HepG2 (cell line): Measurements from ENCODE around the gene ASTN2. TPM values are rescaled to one million over a fixed set of nuclear protein-coding genes. Genes with fewer than 3 reads are reported as not detected.

ENCODE experiments used
- ATAC-seq: fragments of 200-7000 bp; cut with Tn5 transposase; 3 replicates; pipeline ENCODE4 v1.9.1; 2020; ENCODE audit warnings: mild to moderate bottlenecking, moderate library complexity
- BruUV-seq: library from RNA; stranded (reverse); fragments of 400-500 nt; replicated peaks from 2 replicates; lab custom pipeline; 2021; lab: Mats Ljungman, UMichigan
- CTCF ChIA-PET: fragments of 300-600 bp; formaldehyde crosslinking; extraction: SDS; loops from one replicate; lab custom pipeline; 2021; ENCODE audit warnings: low total read pairs, inconsistent platforms, low intra/inter-chr PET ratio; lab: Yijun Ruan, JAX
- POLR2A ChIA-PET: fragments of 350-600 bp; sonication (Branson Sonifier 250); formaldehyde crosslinking; loops from one replicate; lab custom pipeline; 2020; ENCODE audit warnings: antibody characterized with exemption, inconsistent platforms; lab: Yijun Ruan, JAX
- DNase-seq: peaks from one replicate; pipeline ENCODE4 v3.0.0-alpha.2; 2015; ENCODE audit warnings: low spot score
- FAIRE-seq: peaks from 3 replicates; lab custom pipeline; 2011; peaks lifted over from hg19 to GRCh38; lab: Jason Lieb, UNC
- H2AFZ ChIP-seq: one replicate; pipeline ENCODE4 v1.6.1; 2011; ENCODE audit warnings: low read length, inconsistent platforms
- H3K27ac ChIP-seq: fragments of 300-600 bp; 3 replicates; pipeline ENCODE4 v1.8.0; 2011; ENCODE audit warnings: mixed run types, mild to moderate bottlenecking, mixed read lengths, low read length, inconsistent platforms; ENCODE audit not compliant: insufficient read depth; ENCODE audit errors: extremely low read length
- H3K27me3 ChIP-seq, 2 experiments: fragments of 200-600 bp in 1 of 2; 2 replicates in 1 of 2; 3 replicates in 1 of 2; pipeline versions ENCODE4 v1.6.0 to v1.8.0; 2011; ENCODE audit warnings: low read length in 2 of 2, mild to moderate bottlenecking in 2 of 2, moderate library complexity in 2 of 2, inconsistent platforms in 1 of 2; ENCODE audit not compliant: insufficient read depth in 2 of 2, control insufficient read depth in 1 of 2
- H3K36me3 ChIP-seq, 2 experiments: fragments of 200-600 bp in 1 of 2; replicated peaks in 1 of 2; 2 replicates in 1 of 2; 3 replicates in 1 of 2; pipeline versions ENCODE4 v1.5.1 to v1.8.0; 2011; ENCODE audit warnings: low read length in 2 of 2, inconsistent platforms in 1 of 2; ENCODE audit not compliant: insufficient read depth in 2 of 2, control insufficient read depth in 1 of 2
- H3K4me1 ChIP-seq: 2 replicates; pipeline ENCODE4 v1.5.1; 2012; ENCODE audit warnings: low read length, inconsistent platforms; ENCODE audit not compliant: insufficient read depth
- H3K4me2 ChIP-seq: 2 replicates; pipeline ENCODE4 v1.6.0; 2011; ENCODE audit warnings: low read depth, low read length, inconsistent platforms
- H3K4me3 ChIP-seq, 3 experiments: fragments of 200-600 bp in 1 of 3; sonication (generic), shearing (Covaris generic) in 1 of 3; replicated peaks in 1 of 3; 2 replicates each; pipeline ENCODE4 v1.5.1; 2011 to 2016; ENCODE audit warnings: low read length in 3 of 3, inconsistent platforms in 2 of 3, low read depth in 2 of 3, mild to moderate bottlenecking in 2 of 3, control low read depth in 1 of 3, mixed read lengths in 1 of 3; ENCODE audit not compliant: insufficient read depth in 1 of 3
- H3K79me2 ChIP-seq: one replicate; pipeline ENCODE4 v1.6.1; 2011; ENCODE audit warnings: low read length, inconsistent platforms; ENCODE audit not compliant: insufficient read depth
- H3K9ac ChIP-seq: 2 replicates; pipeline ENCODE4 v1.6.0; 2011; ENCODE audit warnings: mild to moderate bottlenecking, low read depth, low read length, inconsistent platforms; ENCODE audit not compliant: insufficient read depth
- H3K9me3 ChIP-seq: 2 replicates; pipeline ENCODE4 v1.5.1; 2012; ENCODE audit warnings: mild to moderate bottlenecking, low read length
- H4K20me1 ChIP-seq: 2 replicates; pipeline ENCODE4 v1.6.0; 2011; ENCODE audit warnings: inconsistent platforms, mild to moderate bottlenecking, low read length, moderate library complexity; ENCODE audit not compliant: insufficient read depth
- MIER2 ChIP-seq: IDR thresholded peaks from 2 replicates; pipeline ENCODE4 v1.6.1; 2016; ENCODE audit warnings: missing biosample characterization, missing genetic modification reagents
- REST ChIP-seq, 2 experiments: IDR thresholded peaks; 2 replicates each; pipeline ENCODE4 v1.6.1; 2011 to 2012; ENCODE audit warnings: low read length in 2 of 2, borderline replicate concordance in 1 of 2, low read depth in 1 of 2, mild to moderate bottlenecking in 1 of 2, moderate library complexity in 1 of 2
- SOX13 ChIP-seq, 3 experiments: fragments of 450-650 bp in 1 of 3; sonication (generic) in 1 of 3; formaldehyde crosslinking in 1 of 3; IDR thresholded peaks in 2 of 3; conservative IDR thresholded peaks in 1 of 3; 2 replicates each; pipeline versions ENCODE4 v1.5.0 to v1.6.1; 2016 to 2020; ENCODE audit warnings: antibody characterized with exemption in 1 of 3, mild to moderate bottlenecking in 1 of 3, missing compliant biosample characterization in 1 of 3, missing genetic modification reagents in 1 of 3, moderate library complexity in 1 of 3
- SPEN ChIP-seq: sonication (generic); formaldehyde crosslinking; IDR thresholded peaks from 2 replicates; pipeline ENCODE4 v1.5.1; 2020; ENCODE audit warnings: low read depth, mild to moderate bottlenecking, missing genetic modification reagents
- ZNF331 ChIP-seq: sonication (generic); formaldehyde crosslinking; IDR thresholded peaks from 2 replicates; pipeline ENCODE4 v1.4.0; 2020; ENCODE audit warnings: missing genetic modification reagents
- WGBS: methylation state at CpG from one replicate; pipeline ENCODE4 v1.1.6; 2017; ENCODE audit warnings: low lambda C conversion rate; 5-methylcytosine and 5-hydroxymethylcytosine counted together
- in situ Hi-C: cut with HindIII; loops from 2 replicates; pipeline ENCODE4 v1.10.0; 2017; ENCODE audit warnings: low pct_unique_long_range_greater_than_20kb; ENCODE audit not compliant: extremely low pct_ligation_motif_present
- intact Hi-C: fragments of 100-400 bp; cut with micrococcal nuclease; formaldehyde crosslinking; loops from one replicate; pipeline ENCODE4 v1.10.0; 2022; ENCODE audit not compliant: unreplicated experiment
- polyA plus RNA-seq, 8 experiments: library from polyadenylated mRNA; depleted of rRNA in 3 of 8; stranded (reverse) in 7 of 8; unstranded in 1 of 8; fragments of >200 nt; fragmentation: Illumina TruSeq in 4 of 8; extraction: Trizol in 4 of 8; gene quantifications; 2 replicates each; pipeline versions ENCODE4 v1.2.1 to v1.2.3, GENCODE V29; 2011 to 2016; ENCODE audit warnings: low read depth in 4 of 8, missing spikeins in 1 of 8, mixed read lengths in 1 of 8; ENCODE audit not compliant: insufficient read depth in 1 of 8
- total RNA-seq, 5 experiments: library from RNA; depleted of rRNA; stranded (reverse); fragments of >200 nt; fragmentation: Illumina TruSeq; extraction: Trizol; gene quantifications; 2 replicates each; pipeline ENCODE4 v1.2.3, GENCODE V29; 2016; ENCODE audit warnings: low read depth in 1 of 5

The ASTN2 gene
- total and polyA plus RNA-seq, 2 of the 13 experiments (the other 11 are each of a cell fraction or from before 2014, with no cell fraction given): 5.2 to 13.5 TPM

DNA sequence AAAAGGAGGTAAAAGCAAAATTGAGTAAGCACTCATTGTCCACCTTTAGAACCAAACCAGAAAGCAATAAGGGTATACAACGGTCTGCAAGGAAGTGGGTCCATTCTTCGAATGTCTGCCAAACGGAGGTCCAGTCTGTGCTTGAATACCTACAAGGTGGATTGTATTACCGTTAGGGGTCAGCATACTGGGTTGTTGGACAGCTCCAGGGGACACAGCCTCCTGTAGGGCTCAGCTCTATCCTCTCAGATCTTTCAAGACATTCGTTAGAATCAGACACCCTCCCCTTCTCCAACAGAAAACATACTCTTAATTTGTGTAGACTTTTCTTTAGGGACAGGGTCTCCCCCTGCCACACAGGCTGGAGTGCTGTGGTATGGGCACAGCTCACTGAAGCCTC is 5.5 kb downstream of the ASTN2 start:
- intact Hi-C loops: no loop called here
- in situ Hi-C loops: loop anchor here (25.0 kb wide), 1 partner anchor 672 kb away; no protein-coding TSS in a partner anchor
- CTCF ChIA-PET: no interaction called here

More for the DNA sequence above, 5.5 kb downstream of the ASTN2 start:
- peak; percentile 27; the same call in 1 of the 3 replicates for ATAC-seq
- no peak for FAIRE-seq
- Histone ChIP-seq H3K27ac (no peak overlapping the region), H3K36me3 (no peaks in the 10 kb centered on the region)
- TF ChIP-seq SPEN: no peak
- TF ChIP-seq MIER2 (CRISPR knock-in tag): peak; percentile 89
- TF ChIP-seq SOX13 (IDR thresholded peaks at IDR 0.05): no peak
- TF ChIP-seq SOX13 (CRISPR knock-in tag; conservative IDR thresholded peaks at IDR 0.05 in 1 of 2, IDR thresholded peaks at IDR 0.05 in 1 of 2): no peak
- TF ChIP-seq REST (IDR thresholded peaks at IDR 0.05; ENCODE audit: borderline replicate concordance in 1 of 2, low read depth in 1 of 2, low read length in 2 of 2): peak; percentile 32 to 90
- no peak for TF ChIP-seq ZNF331 (CRISPR knock-in tag)
- TF ChIP-seq, all 625 proteins: peak for 2
- 19% methylated on average over 5 of the region's 5 CpGs for WGBS
- H4K20me1 ChIP-seq: no peaks in the 10 kb centered on the region
- no peak overlapping the region for H2AFZ ChIP-seq
- no peaks in the 10 kb centered on the region for H3K4me1 ChIP-seq
- POLR2A ChIA-PET: no interaction called here
- H3K9me3 ChIP-seq: no peaks in the 10 kb centered on the region
- no peak overlapping the region for H3K4me2 ChIP-seq
- H3K4me3 ChIP-seq: no peak overlapping the region
- H3K27me3 ChIP-seq: peaks cover 3 to 18% of the 10 kb centered on the region in 2 experiments; a peak in 4 of 5 replicates
- DNase-seq: no peak
- no peak overlapping the region for H3K9ac ChIP-seq
- no TSS peak for BruUV-seq
- H3K79me2 ChIP-seq: no peaks in the 10 kb centered on the region
